GM18951 (cell line): ENCODE results near the gene CRLF2.
"Not testable (repeated sequence)": the region's sequence is repeated elsewhere in the genome, so short reads cannot be mapped to it uniquely, and the experiment has no call there.

Experiments
- POLR2A ChIP-seq: IDR thresholded peaks from 4 replicates; pipeline ENCODE4 v1.6.1; 2011; ENCODE audit warnings: mild to moderate bottlenecking; ENCODE audit not compliant: insufficient read length, insufficient read depth; ENCODE audit errors: extremely low read depth
- in situ Hi-C: fragments of 300-500 bp; cut with MboI; formaldehyde crosslinking; loops from one replicate; pipeline ENCODE4 v1.12.0; 2022; ENCODE audit warnings: low sequenced_read_pairs, mixed read lengths, inconsistent platforms; ENCODE audit not compliant: unreplicated experiment

CRLF2 gene

GRCh38 chrX:1167466-1167865 is 45.0 kb downstream of the CRLF2 start:
- in situ Hi-C loops = no loop called here
- TF ChIP-seq POLR2A = no peak

GRCh38 chrX:1165535-1166196 is 46.8 kb downstream of the CRLF2 start:
- no peak for TF ChIP-seq POLR2A
- in situ Hi-C loops = no loop called here

GRCh38 chrX:1164322-1165288 is 47.8 kb downstream of the CRLF2 start:
- in situ Hi-C loops = no loop called here
- no peak for TF ChIP-seq POLR2A

GRCh38 chrX:1163231-1163630 is 49.2 kb downstream of the CRLF2 start:
- no peak for TF ChIP-seq POLR2A

GRCh38 chrX:1162119-1162916 is 50.1 kb downstream of the CRLF2 start:
- TF ChIP-seq POLR2A = no peak
- in situ Hi-C loops = no loop called here

More at GRCh38 chrX:1163231-1163630, 49.2 kb downstream of the CRLF2 start:
- in situ Hi-C loops = no loop called here

- no peak for TF ChIP-seq POLR2A
- in situ Hi-C loops = no loop called here
Observed at GRCh38 chrX:1159548-1159947, 52.9 kb downstream of the CRLF2 start.

GRCh38 chrX:1156681-1157455 is 55.6 kb downstream of the CRLF2 start:
- in situ Hi-C loops = not testable (repeated sequence)

- in situ Hi-C loops = no loop called here
- TF ChIP-seq POLR2A = no peak
Observed at GRCh38 chrX:1153940-1154339, 58.5 kb downstream of the CRLF2 start.

- in situ Hi-C loops = no loop called here
- no peak for TF ChIP-seq POLR2A
Observed at GRCh38 chrX:1152090-1152489, 60.4 kb downstream of the CRLF2 start.

- in situ Hi-C loops = no loop called here
- no peak for TF ChIP-seq POLR2A
Observed at GRCh38 chrX:1151378-1152077, 60.9 kb downstream of the CRLF2 start.

- in situ Hi-C loops = no loop called here
- no peak for TF ChIP-seq POLR2A
Observed at GRCh38 chrX:1150569-1151347, 61.7 kb downstream of the CRLF2 start.
